SK-N-SH (cell line): ENCODE data around the gene HMOX2. TPM values are rescaled to one million over a fixed set of nuclear protein-coding genes. Genes with fewer than 3 reads are reported as not detected.

Source experiments
- CTCF ChIA-PET: fragments of 300-600, 350-600 bp; formaldehyde crosslinking; extraction: SDS; loops from one replicate; lab custom pipeline; 2021; lab: Yijun Ruan, JAX
- POLR2A ChIA-PET: fragments of 350-600 bp; sonication (Branson Sonifier 250); formaldehyde crosslinking; extraction: SDS; loops from one replicate; lab custom pipeline; 2020; ENCODE audit warnings: antibody characterized with exemption, inconsistent platforms; lab: Yijun Ruan, JAX
- DNase-seq: peaks from one replicate; pipeline ENCODE4 v3.0.0; 2012
- H2AFZ ChIP-seq: fragments of 200-600 bp; sonication (generic); 2 replicates; pipeline ENCODE4 v1.8.1; 2016; ENCODE audit warnings: antibody characterized with exemption, mild to moderate bottlenecking, low read depth
- H3F3A ChIP-seq: fragments of 200-600 bp; sonication (generic); replicated peaks from 2 replicates; pipeline ENCODE3; 2016; ENCODE audit warnings: antibody characterized with exemption, mild to moderate bottlenecking; ENCODE audit not compliant: insufficient read depth
- H3K27ac ChIP-seq, 2 experiments: fragments of 200-500 bp in 1 of 2; fragments of 200-600 bp in 1 of 2; sonication (Bioruptor generic) in 1 of 2; sonication (generic), shearing (Covaris generic) in 1 of 2; 2 replicates each; pipeline versions ENCODE4 v1.5.1 to v1.6.1; 2014 to 2016; ENCODE audit warnings: low read depth in 2 of 2, inconsistent platforms in 1 of 2, low read length in 1 of 2, mild to moderate bottlenecking in 1 of 2, mixed read lengths in 1 of 2
- H3K27me3 ChIP-seq: fragments of 200-600 bp; sonication (generic), shearing (Covaris generic); 2 replicates; pipeline ENCODE4 v1.6.1; 2016; ENCODE audit warnings: mixed run types; ENCODE audit not compliant: insufficient read depth
- H3K36me3 ChIP-seq, 2 experiments: fragments of 200-500 bp in 1 of 2; fragments of 200-600 bp in 1 of 2; sonication (Bioruptor generic) in 1 of 2; sonication (generic) in 1 of 2; replicated peaks in 1 of 2; 2 replicates each; pipeline versions ENCODE3 to v1.5.1; 2014 to 2016; ENCODE audit warnings: low read length in 1 of 2, mild to moderate bottlenecking in 1 of 2; ENCODE audit not compliant: insufficient read depth in 2 of 2, control insufficient read depth in 1 of 2
- H3K4me1 ChIP-seq, 2 experiments: fragments of 200-500 bp in 1 of 2; fragments of 200-600 bp in 1 of 2; sonication (Bioruptor generic) in 1 of 2; sonication (generic), shearing (Covaris generic) in 1 of 2; 2 replicates each; pipeline versions ENCODE4 v1.5.1 to v1.6.1; 2014 to 2016; ENCODE audit warnings: low read depth in 1 of 2, low read length in 1 of 2, mixed run types in 1 of 2; ENCODE audit not compliant: insufficient read depth in 2 of 2, control insufficient read depth in 1 of 2
- H3K4me2 ChIP-seq: fragments of 200-600 bp; sonication (generic), shearing (Covaris generic); 2 replicates; pipeline ENCODE4 v1.6.1; 2017; ENCODE audit warnings: mixed run types
- H3K4me3 ChIP-seq, 2 experiments: fragments of 200-500 bp in 1 of 2; fragments of 200-600 bp in 1 of 2; sonication (Bioruptor generic) in 1 of 2; sonication (generic), shearing (Covaris generic) in 1 of 2; 2 replicates each; pipeline versions ENCODE4 v1.5.1 to v1.8.1; 2014 to 2016; ENCODE audit warnings: low read depth in 2 of 2, inconsistent platforms in 1 of 2, low read length in 1 of 2, mild to moderate bottlenecking in 1 of 2, mixed read lengths in 1 of 2, moderate library complexity in 1 of 2
- H3K79me2 ChIP-seq: fragments of 200-600 bp; sonication (generic); 2 replicates; pipeline ENCODE4 v1.8.1; 2017; ENCODE audit warnings: mild to moderate bottlenecking; ENCODE audit not compliant: insufficient read depth
- H3K9ac ChIP-seq: fragments of 200-600 bp; sonication (generic); 2 replicates; pipeline ENCODE4 v1.6.1; 2017; ENCODE audit warnings: mixed run types
- H3K9me2 ChIP-seq: fragments of 200-600 bp; sonication (generic); 2 replicates; pipeline ENCODE4 v1.6.1; 2017; ENCODE audit warnings: mixed run types
- H3K9me3 ChIP-seq: fragments of 200-600 bp; sonication (generic); 2 replicates; pipeline ENCODE4 v1.6.1; 2017; ENCODE audit warnings: mixed run types, mild to moderate bottlenecking, moderate library complexity
- H4K20me1 ChIP-seq: fragments of 200-600 bp; sonication (generic); 2 replicates; pipeline ENCODE4 v1.6.1; 2017; ENCODE audit warnings: mild to moderate bottlenecking, mixed run types; ENCODE audit not compliant: insufficient read depth
- EP300 ChIP-seq, 2 experiments: IDR thresholded peaks; 2 replicates each; pipeline versions ENCODE4 v1.4.0 to v1.6.1; 2012; ENCODE audit warnings: borderline replicate concordance in 1 of 2, low read depth in 1 of 2, low read length in 1 of 2
- EZH2phosphoT487 ChIP-seq: fragments of 200-600 bp; sonication (generic); IDR thresholded peaks from 2 replicates; pipeline ENCODE4 v1.6.1; 2017; ENCODE audit warnings: low read depth, mixed run types, mild to moderate bottlenecking, antibody characterized with exemption, moderate library complexity, borderline replicate concordance
- FOXJ3 ChIP-seq: sonication (generic); formaldehyde crosslinking; IDR thresholded peaks from 2 replicates; pipeline ENCODE4 v1.5.1; 2020; ENCODE audit warnings: mild to moderate bottlenecking, missing genetic modification reagents
- GABPA ChIP-seq: IDR thresholded peaks from 2 replicates; pipeline ENCODE4 v1.4.0; 2012; ENCODE audit warnings: low read depth, mild to moderate bottlenecking
- RAD21 ChIP-seq: IDR thresholded peaks from 2 replicates; pipeline ENCODE4 v1.6.1; 2012; ENCODE audit warnings: mild to moderate bottlenecking, low read length
- RCOR1 ChIP-seq: fragments of 150-350 bp; IDR thresholded peaks from 2 replicates; pipeline ENCODE4 v1.6.1; 2017; ENCODE audit warnings: antibody characterized with exemption, low read length
- SMC3 ChIP-seq: IDR thresholded peaks from 2 replicates; pipeline ENCODE4 v1.6.1; 2012; ENCODE audit warnings: low read depth, low read length, improper control_type of control experiment
- TAF1 ChIP-seq: IDR thresholded peaks from 2 replicates; pipeline ENCODE4 v1.6.1; 2012; ENCODE audit warnings: low read depth, mild to moderate bottlenecking, low read length, moderate library complexity, borderline replicate concordance
- WGBS: methylation state at CpG from one replicate; pipeline ENCODE4 v1.1.6; 2017; ENCODE audit warnings: low lambda C conversion rate; 5-methylcytosine and 5-hydroxymethylcytosine counted together
- polyA plus RNA-seq, 3 experiments: library from polyadenylated mRNA; depleted of rRNA; stranded (reverse); fragments of >200 nt; gene quantifications; 2 replicates each; pipeline ENCODE4 v1.2.3, GENCODE V29; 2012
- TF ChIP-seq, protein P1 (sequence below): IDR thresholded peaks from 2 replicates; pipeline ENCODE4 v1.4.0; 2012; ENCODE audit warnings: low read depth, borderline replicate concordance
- TF ChIP-seq, protein P2 (sequence below): fragments of 150-350 bp; IDR thresholded peaks from 2 replicates; pipeline ENCODE4 v1.6.1; 2016; ENCODE audit warnings: mild to moderate bottlenecking, low read depth, low read length
- TF ChIP-seq, protein P3 (sequence below): fragments of 150-350 bp; IDR thresholded peaks from 2 replicates; pipeline ENCODE4 v1.6.1; 2017; ENCODE audit warnings: antibody characterized with exemption, low read length, low read depth, borderline replicate concordance
- TF ChIP-seq, protein P4 (sequence below): IDR thresholded peaks from 2 replicates; pipeline ENCODE4 v1.6.1; 2012; ENCODE audit warnings: mild to moderate bottlenecking, low read depth, low read length, moderate library complexity
- TF ChIP-seq, protein P5 (sequence below): IDR thresholded peaks from 2 replicates; pipeline ENCODE4 v1.4.0; 2012; ENCODE audit warnings: low read depth, borderline replicate concordance
- TF ChIP-seq, protein P6 (sequence below): fragments of 200-600 bp; sonication (generic); IDR thresholded peaks from 2 replicates; pipeline ENCODE4 v1.6.1; 2017; ENCODE audit warnings: antibody characterized with exemption, mild to moderate bottlenecking, moderate library complexity

Gene HMOX2
- polyA plus RNA-seq, 1 of the 3 experiments (the other 2 are of a cell fraction): 65.1 TPM

DNA sequence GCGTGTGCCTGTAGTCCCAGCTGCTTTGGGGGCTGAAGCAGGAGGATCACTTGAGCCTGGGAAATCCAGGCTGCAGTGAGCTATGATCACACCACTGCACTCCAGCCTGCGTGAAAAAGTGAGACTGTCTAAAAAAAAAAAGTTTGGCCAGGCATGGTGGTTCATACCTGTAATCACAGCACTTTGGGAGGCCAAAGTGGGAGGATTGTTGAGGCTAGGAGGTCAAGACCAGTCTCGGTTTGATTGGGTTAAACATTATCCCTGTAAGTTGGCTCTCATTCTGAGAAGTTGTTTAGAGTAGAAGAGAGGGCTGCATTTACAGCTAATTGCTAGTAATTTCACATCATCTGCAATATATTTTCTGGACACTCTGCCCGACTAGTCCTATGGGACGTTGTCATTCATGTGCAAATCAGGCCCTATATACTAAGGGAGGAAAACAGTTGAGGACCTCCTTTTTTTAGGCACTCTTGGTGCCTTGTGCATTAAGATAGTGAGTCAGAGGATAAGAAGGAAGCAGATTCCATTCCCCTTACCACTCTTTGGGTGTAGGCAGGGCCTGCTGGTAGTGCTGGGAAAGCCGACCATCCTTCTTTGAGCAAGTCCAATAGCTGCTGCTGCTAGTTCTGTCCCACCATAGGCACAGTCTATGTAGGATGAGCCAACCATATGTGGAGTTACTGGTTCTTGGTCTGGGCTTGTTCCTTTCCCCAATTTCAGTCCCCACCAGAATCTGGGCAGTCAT, 18.7 kb downstream of the HMOX2 start (continued):
- TF ChIP-seq, protein P1, sequence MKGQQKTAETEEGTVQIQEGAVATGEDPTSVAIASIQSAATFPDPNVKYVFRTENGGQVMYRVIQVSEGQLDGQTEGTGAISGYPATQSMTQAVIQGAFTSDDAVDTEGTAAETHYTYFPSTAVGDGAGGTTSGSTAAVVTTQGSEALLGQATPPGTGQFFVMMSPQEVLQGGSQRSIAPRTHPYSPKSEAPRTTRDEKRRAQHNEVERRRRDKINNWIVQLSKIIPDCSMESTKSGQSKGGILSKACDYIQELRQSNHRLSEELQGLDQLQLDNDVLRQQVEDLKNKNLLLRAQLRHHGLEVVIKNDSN: no peak
- no peak for TF ChIP-seq FOXJ3 (CRISPR knock-in tag)
- no peak for TF ChIP-seq EZH2phosphoT487
- no peak for TF ChIP-seq TAF1
- no peak for TF ChIP-seq RAD21
- no peak for TF ChIP-seq SMC3
- TF ChIP-seq GABPA: no peak
- no peak for TF ChIP-seq RCOR1

DNA sequence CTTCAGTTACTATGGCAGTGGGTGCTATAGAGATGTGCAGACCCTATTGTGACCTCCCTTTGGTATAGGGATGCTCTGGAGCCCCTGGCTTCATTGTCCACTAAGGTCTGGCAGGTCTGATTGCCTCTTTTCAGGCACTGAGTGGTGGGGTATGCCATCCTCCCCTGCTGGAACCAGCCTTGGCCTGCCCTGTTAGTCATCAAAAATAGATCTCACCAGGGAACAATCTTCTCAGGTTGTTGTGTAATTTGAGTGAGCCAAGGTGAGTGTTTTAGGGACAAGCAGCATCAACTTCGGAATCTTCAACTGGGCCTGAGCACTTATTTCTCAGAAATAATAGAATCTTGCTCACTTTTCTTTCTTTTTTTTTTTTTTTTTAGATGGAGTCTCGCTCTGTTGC, 19.6 kb downstream of the HMOX2 start:
- no peak for DNase-seq
- TF ChIP-seq, protein P2, sequence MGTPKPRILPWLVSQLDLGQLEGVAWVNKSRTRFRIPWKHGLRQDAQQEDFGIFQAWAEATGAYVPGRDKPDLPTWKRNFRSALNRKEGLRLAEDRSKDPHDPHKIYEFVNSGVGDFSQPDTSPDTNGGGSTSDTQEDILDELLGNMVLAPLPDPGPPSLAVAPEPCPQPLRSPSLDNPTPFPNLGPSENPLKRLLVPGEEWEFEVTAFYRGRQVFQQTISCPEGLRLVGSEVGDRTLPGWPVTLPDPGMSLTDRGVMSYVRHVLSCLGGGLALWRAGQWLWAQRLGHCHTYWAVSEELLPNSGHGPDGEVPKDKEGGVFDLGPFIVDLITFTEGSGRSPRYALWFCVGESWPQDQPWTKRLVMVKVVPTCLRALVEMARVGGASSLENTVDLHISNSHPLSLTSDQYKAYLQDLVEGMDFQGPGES: no peak
- TF ChIP-seq, protein P3, sequence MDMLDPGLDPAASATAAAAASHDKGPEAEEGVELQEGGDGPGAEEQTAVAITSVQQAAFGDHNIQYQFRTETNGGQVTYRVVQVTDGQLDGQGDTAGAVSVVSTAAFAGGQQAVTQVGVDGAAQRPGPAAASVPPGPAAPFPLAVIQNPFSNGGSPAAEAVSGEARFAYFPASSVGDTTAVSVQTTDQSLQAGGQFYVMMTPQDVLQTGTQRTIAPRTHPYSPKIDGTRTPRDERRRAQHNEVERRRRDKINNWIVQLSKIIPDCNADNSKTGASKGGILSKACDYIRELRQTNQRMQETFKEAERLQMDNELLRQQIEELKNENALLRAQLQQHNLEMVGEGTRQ: no peak
- TF ChIP-seq, protein P4, sequence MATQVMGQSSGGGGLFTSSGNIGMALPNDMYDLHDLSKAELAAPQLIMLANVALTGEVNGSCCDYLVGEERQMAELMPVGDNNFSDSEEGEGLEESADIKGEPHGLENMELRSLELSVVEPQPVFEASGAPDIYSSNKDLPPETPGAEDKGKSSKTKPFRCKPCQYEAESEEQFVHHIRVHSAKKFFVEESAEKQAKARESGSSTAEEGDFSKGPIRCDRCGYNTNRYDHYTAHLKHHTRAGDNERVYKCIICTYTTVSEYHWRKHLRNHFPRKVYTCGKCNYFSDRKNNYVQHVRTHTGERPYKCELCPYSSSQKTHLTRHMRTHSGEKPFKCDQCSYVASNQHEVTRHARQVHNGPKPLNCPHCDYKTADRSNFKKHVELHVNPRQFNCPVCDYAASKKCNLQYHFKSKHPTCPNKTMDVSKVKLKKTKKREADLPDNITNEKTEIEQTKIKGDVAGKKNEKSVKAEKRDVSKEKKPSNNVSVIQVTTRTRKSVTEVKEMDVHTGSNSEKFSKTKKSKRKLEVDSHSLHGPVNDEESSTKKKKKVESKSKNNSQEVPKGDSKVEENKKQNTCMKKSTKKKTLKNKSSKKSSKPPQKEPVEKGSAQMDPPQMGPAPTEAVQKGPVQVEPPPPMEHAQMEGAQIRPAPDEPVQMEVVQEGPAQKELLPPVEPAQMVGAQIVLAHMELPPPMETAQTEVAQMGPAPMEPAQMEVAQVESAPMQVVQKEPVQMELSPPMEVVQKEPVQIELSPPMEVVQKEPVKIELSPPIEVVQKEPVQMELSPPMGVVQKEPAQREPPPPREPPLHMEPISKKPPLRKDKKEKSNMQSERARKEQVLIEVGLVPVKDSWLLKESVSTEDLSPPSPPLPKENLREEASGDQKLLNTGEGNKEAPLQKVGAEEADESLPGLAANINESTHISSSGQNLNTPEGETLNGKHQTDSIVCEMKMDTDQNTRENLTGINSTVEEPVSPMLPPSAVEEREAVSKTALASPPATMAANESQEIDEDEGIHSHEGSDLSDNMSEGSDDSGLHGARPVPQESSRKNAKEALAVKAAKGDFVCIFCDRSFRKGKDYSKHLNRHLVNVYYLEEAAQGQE: no peak
- TF ChIP-seq FOXJ3 (CRISPR knock-in tag): no peak
- TF ChIP-seq, protein P5, sequence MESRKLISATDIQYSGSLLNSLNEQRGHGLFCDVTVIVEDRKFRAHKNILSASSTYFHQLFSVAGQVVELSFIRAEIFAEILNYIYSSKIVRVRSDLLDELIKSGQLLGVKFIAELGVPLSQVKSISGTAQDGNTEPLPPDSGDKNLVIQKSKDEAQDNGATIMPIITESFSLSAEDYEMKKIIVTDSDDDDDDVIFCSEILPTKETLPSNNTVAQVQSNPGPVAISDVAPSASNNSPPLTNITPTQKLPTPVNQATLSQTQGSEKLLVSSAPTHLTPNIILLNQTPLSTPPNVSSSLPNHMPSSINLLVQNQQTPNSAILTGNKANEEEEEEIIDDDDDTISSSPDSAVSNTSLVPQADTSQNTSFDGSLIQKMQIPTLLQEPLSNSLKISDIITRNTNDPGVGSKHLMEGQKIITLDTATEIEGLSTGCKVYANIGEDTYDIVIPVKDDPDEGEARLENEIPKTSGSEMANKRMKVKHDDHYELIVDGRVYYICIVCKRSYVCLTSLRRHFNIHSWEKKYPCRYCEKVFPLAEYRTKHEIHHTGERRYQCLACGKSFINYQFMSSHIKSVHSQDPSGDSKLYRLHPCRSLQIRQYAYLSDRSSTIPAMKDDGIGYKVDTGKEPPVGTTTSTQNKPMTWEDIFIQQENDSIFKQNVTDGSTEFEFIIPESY: no peak
- TF ChIP-seq, protein P1: no peak
- TF ChIP-seq, protein P6, sequence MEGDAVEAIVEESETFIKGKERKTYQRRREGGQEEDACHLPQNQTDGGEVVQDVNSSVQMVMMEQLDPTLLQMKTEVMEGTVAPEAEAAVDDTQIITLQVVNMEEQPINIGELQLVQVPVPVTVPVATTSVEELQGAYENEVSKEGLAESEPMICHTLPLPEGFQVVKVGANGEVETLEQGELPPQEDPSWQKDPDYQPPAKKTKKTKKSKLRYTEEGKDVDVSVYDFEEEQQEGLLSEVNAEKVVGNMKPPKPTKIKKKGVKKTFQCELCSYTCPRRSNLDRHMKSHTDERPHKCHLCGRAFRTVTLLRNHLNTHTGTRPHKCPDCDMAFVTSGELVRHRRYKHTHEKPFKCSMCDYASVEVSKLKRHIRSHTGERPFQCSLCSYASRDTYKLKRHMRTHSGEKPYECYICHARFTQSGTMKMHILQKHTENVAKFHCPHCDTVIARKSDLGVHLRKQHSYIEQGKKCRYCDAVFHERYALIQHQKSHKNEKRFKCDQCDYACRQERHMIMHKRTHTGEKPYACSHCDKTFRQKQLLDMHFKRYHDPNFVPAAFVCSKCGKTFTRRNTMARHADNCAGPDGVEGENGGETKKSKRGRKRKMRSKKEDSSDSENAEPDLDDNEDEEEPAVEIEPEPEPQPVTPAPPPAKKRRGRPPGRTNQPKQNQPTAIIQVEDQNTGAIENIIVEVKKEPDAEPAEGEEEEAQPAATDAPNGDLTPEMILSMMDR: no peak
- TF ChIP-seq EP300 (IDR thresholded peaks at IDR 0.05; ENCODE audit: borderline replicate concordance in 1 of 2, low read depth in 1 of 2, low read length in 1 of 2): no peak

More for the DNA sequence above, 19.6 kb downstream of the HMOX2 start:
- Histone ChIP-seq H3K4me3 (no peak overlapping the region), H4K20me1 (peaks cover 7% of the 10 kb centered on the region; the same call in 1 of the 2 replicates), H3F3A (peaks cover 34% of the 10 kb centered on the region), H3K9ac (peak overlapping the region; percentile 25; the same call in 1 of the 2 replicates), H3K9me3 (no peaks in the 10 kb centered on the region), H3K4me1 (peaks cover 3 to 34% of the 10 kb centered on the region in 2 experiments; a peak in 3 of 4 replicates), H3K27me3 (no peaks in the 10 kb centered on the region), H2AFZ (no peak overlapping the region), H3K9me2 (no peaks in the 10 kb centered on the region), H3K4me2 (peak overlapping the region; percentile 56; the same call in 1 of the 2 replicates), H3K79me2 (peaks cover 83% of the 10 kb centered on the region), H3K36me3 (no peaks in the 10 kb centered on the region), H3K27ac (peak overlapping the region in 1 of 2 experiments; percentile 80; a peak in 2 of 4 replicates)
- ChIA-PET CTCF (no interaction called here), POLR2A (no interaction called here)
- WGBS: 95% methylated on average over 2 of the region's 2 CpGs
